CD8-positive, alpha-beta memory T cell (primary cell): ENCODE results near the gene KNDC1. TPM values are rescaled to one million over a fixed set of nuclear protein-coding genes. Genes with fewer than 3 reads are reported as not detected.

Experiments used
- CTCF ChIA-PET: fragments of 350-600 bp; sonication (Branson Sonifier 250); formaldehyde crosslinking; loops from one replicate; lab custom pipeline; 2021; ENCODE audit warnings: antibody characterized with exemption; lab: Charles Lee
- POLR2A ChIA-PET: fragments of 350-600 bp; sonication (Branson Sonifier 250); formaldehyde crosslinking; loops from one replicate; lab custom pipeline; 2021; ENCODE audit warnings: antibody characterized with exemption; lab: Charles Lee
- DNase-seq, 5 donors: peaks; one replicate each; pipeline versions ENCODE4 v3.0.0 to v3.0.0-alpha.2; 2020 to 2022; ENCODE audit warnings: mixed read lengths in 1 of 5
- H3K27ac ChIP-seq: one replicate; pipeline ENCODE4 v1.7.0; 2013; ENCODE audit warnings: low read depth, mild to moderate bottlenecking, low read length, moderate library complexity
- H3K27me3 ChIP-seq: 2 replicates; pipeline ENCODE4 v1.7.0; 2013; ENCODE audit warnings: low read length, mild to moderate bottlenecking; ENCODE audit not compliant: insufficient read depth, poor library complexity, severe bottlenecking
- H3K36me3 ChIP-seq: 2 replicates; pipeline ENCODE4 v1.7.0; 2013; ENCODE audit warnings: mild to moderate bottlenecking, low read length, moderate library complexity; ENCODE audit not compliant: insufficient read depth
- H3K4me1 ChIP-seq: 2 replicates; pipeline ENCODE4 v1.7.0; 2013; ENCODE audit warnings: mild to moderate bottlenecking, low read length, moderate library complexity; ENCODE audit not compliant: insufficient read depth
- H3K4me3 ChIP-seq: 2 replicates; pipeline ENCODE4 v1.7.0; 2013; ENCODE audit warnings: mild to moderate bottlenecking, low read length
- H3K9me3 ChIP-seq: 2 replicates; pipeline ENCODE4 v1.7.0; 2013; ENCODE audit warnings: mild to moderate bottlenecking, low read length
- H3K27ac Mint-ChIP-seq, 8 donors: one replicate each; pipeline ENCODE4 v1.8.0; 2020 to 2021; ENCODE audit warnings: mixed read lengths in 8 of 8, mild to moderate bottlenecking in 6 of 8, inconsistent platforms in 3 of 8, moderate library complexity in 3 of 8
- H3K27me3 Mint-ChIP-seq, 2 donors: one replicate each; pipeline ENCODE4 v1.8.0; 2020 to 2021; ENCODE audit warnings: mixed read lengths in 2 of 2, mild to moderate bottlenecking in 1 of 2, moderate library complexity in 1 of 2
- H3K36me3 Mint-ChIP-seq, 3 donors: one replicate each; pipeline ENCODE4 v1.8.0; 2020 to 2021; ENCODE audit warnings: mixed read lengths in 3 of 3, inconsistent platforms in 1 of 3, mild to moderate bottlenecking in 1 of 3
- H3K4me1 Mint-ChIP-seq, 3 donors: one replicate each; pipeline ENCODE4 v1.8.0; 2020 to 2021; ENCODE audit warnings: mixed read lengths in 3 of 3, inconsistent platforms in 1 of 3, mild to moderate bottlenecking in 1 of 3
- H3K4me3 Mint-ChIP-seq, 7 donors: one replicate each; pipeline ENCODE4 v1.8.0; 2020 to 2021; ENCODE audit warnings: mixed read lengths in 7 of 7, mild to moderate bottlenecking in 6 of 7, moderate library complexity in 4 of 7, inconsistent platforms in 2 of 7
- H3K9me3 Mint-ChIP-seq, 5 donors: one replicate each; pipeline ENCODE4 v1.8.0; 2020 to 2022; ENCODE audit warnings: mixed read lengths in 5 of 5, mild to moderate bottlenecking in 3 of 5, moderate library complexity in 2 of 5, inconsistent platforms in 1 of 5
- polyA plus RNA-seq: library from polyadenylated mRNA; unstranded; fragments of 300-500 nt; fragmentation: Illumina TruSeq; gene quantifications from one replicate; pipeline ENCODE4 v1.2.3, GENCODE V29; 2021
- total RNA-seq, 2 experiments: library from RNA; stranded (reverse); gene quantifications; one replicate each; pipeline ENCODE4 v1.2.3, GENCODE V29; 2021

KNDC1 gene
- total and polyA plus RNA-seq, 3 experiments from 2014 or later = 0.05 TPM; not detected in 2

DNA sequence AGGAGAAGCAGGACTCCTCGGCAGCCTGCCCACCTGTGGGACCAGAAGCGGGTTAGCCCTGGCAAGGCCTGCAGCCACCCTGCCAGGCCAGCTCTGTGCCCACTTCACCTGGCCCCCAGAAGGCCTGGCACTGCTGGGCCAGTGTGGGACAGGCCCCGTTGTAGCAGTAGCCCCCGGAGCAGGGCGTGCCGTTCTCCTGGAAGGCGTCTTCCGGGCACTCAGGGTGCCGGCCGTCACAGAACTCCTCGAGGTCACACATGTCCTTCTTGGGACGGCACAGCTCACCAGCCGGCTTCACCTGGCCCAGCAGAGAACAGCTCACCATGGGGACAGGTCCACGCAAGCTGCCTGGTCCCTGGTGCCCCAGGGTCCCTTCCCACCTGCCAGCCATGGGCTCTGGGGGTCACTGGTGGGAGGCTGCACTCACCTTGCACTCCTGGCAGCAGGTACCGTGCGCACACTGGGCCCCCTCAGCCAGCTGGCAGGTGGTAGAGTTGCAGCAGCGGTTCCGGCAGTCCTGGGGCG is 110.8 kb downstream of the KNDC1 start:
- H3K36me3 ChIP-seq = peaks cover 11% of the 10 kb centered on the region
- H3K27ac Mint-ChIP-seq = peak overlapping the region in 1 of 8 donors; percentile 60

DNA sequence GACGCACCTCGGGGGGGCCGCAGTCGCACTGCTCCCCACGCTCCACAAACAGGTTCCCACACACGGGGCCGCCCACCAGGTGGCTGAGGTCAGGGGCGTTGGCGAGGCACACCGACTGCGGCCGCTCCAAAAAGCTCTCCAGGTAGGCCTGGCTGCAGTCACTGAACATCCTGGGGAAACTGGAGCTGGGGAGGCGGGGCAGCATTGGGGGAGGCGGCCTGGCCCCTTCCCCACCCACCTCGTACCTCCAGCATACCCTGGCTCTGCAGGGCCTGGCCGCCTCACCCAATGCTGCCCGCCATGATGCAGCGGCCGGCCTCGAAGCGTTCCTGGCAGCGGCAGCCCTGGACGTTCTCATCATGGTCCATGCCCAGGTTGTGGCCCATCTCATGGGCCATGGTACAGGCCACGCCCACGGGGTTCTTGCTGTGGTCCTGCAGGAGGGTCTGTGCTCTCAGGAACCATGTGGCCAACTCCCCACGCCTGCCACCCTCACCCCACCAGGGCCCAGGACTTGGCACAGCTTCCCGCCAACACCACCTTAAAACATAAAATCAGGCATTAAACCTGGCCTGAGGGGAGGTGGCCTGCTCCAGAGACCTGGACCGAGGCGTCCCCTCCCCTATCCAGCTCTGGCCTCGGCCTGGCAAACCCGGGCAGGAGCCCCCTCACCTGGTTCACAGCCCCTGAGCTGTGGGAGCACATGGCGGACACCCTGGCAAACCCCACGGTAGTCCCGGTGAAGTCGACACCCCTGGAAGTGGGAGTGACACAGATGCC is 111.7 kb downstream of the KNDC1 start:
- Mint-ChIP-seq H3K9me3 (no peaks in the 10 kb centered on the region), H3K27me3 (no peaks in the 10 kb centered on the region), H3K36me3 (peaks cover 0 to 45% (median 0%) of the 10 kb centered on the region in 3 donors), H3K27ac (peak overlapping the region in 4 of 8 donors; percentile 8 to 43 (median 36)), H3K4me3 (no peak overlapping the region), H3K4me1 (peaks cover 0 to 19% (median 11%) of the 10 kb centered on the region in 3 donors)
- ChIA-PET CTCF (interaction anchor here (1.3 kb wide), 1 partner anchor 58 kb away, joined by 3 read pairs; no protein-coding TSS in a partner anchor), POLR2A (interaction anchor here (0.7 kb wide), 1 partner anchor 43 kb away, joined by 3 read pairs; no protein-coding TSS in a partner anchor)
- peaks cover 15% of the 10 kb centered on the region for H3K4me1 ChIP-seq
- no peaks in the 10 kb centered on the region for H3K9me3 ChIP-seq
- no peak overlapping the region for H3K27ac ChIP-seq
- H3K4me3 ChIP-seq = no peak overlapping the region
- H3K36me3 ChIP-seq = peaks cover 11% of the 10 kb centered on the region
- no peak for DNase-seq
- H3K27me3 ChIP-seq = no peaks in the 10 kb centered on the region

More for the DNA sequence above, 110.8 kb downstream of the KNDC1 start:
- Histone ChIP-seq H3K4me1 (peaks cover 11% of the 10 kb centered on the region), H3K27me3 (no peaks in the 10 kb centered on the region), H3K27ac (no peak overlapping the region), H3K9me3 (no peaks in the 10 kb centered on the region), H3K4me3 (no peak overlapping the region)
- no peak for DNase-seq
- H3K4me3 Mint-ChIP-seq = no peak overlapping the region
- peaks cover 0 to 44% (median 0%) of the 10 kb centered on the region in 3 donors for H3K36me3 Mint-ChIP-seq
- no peaks in the 10 kb centered on the region for H3K27me3 Mint-ChIP-seq
- H3K9me3 Mint-ChIP-seq = no peaks in the 10 kb centered on the region
- peaks cover 3 to 17% (median 9%) of the 10 kb centered on the region in 3 donors for H3K4me1 Mint-ChIP-seq
- ChIA-PET POLR2A (no interaction called here), CTCF (no interaction called here)

DNA sequence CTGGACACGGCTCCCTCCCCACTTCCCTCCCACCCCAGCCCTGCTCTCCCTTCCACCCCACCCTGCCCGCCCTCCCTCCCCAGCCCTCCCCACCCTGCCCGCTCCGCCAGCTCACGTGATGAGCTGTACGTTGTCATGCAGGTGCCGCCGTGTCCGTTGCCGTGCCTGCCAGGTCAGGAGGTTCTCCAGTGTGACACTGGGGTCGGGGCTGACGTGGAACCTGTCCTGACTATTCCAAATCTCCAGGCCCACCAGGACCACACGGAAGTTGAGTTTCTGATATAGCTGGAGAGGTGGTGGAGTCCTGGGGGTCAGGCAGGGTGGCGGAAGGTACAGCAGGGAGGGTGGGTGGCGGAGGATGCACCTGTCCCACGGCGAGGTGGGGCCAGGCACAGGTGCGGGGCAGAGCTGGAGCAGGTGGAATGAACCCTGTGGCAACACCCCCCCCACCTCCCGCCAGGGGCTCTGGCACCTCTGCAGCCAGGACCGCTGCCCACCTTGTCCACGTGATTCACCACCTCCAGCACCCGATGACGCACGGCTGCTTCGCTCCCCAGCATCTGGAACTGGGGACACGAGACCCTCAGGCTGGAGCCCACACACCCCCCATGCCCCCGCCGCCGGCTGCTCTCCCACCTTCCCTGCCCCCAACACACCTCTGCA is 112.4 kb downstream of the KNDC1 start:
- peaks cover 0 to 45% (median 0%) of the 10 kb centered on the region in 3 donors for H3K36me3 Mint-ChIP-seq

DNA sequence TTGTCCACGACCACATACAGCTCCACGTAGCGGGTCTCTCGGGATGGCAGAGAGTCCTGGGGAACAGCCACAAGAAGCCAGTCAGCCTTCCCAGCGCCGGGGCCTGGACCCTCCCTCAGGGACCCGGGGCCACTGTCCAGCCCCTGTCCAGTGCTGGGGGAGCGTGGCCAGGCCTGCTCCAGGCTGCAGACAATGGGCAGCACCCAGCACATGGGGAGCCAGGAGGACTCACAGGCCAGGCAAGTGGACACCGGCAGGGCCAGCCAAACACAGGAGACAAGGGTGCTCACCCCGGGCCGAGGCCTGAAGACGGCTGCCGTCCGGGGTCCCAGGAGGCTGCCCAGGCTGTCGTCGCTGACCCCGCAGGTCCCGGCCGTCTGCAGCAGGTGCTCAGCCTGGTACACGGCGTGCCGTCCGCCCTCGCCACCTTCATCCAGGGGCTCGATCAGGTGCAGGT is 113.0 kb downstream of the KNDC1 start:
- no peaks in the 10 kb centered on the region for H3K27me3 Mint-ChIP-seq
- H3K4me3 Mint-ChIP-seq = no peak overlapping the region
- Histone ChIP-seq H3K4me1 (peaks cover 27% of the 10 kb centered on the region), H3K27me3 (no peaks in the 10 kb centered on the region), H3K36me3 (peaks cover 11% of the 10 kb centered on the region), H3K4me3 (no peak overlapping the region), H3K27ac (no peak overlapping the region), H3K9me3 (no peaks in the 10 kb centered on the region)
- ChIA-PET CTCF (no interaction called here), POLR2A (no interaction called here)
- no peaks in the 10 kb centered on the region for H3K9me3 Mint-ChIP-seq
- no peak for DNase-seq
- peaks cover 0 to 43% (median 0%) of the 10 kb centered on the region in 3 donors for H3K36me3 Mint-ChIP-seq
- H3K4me1 Mint-ChIP-seq = peaks cover 6 to 29% (median 16%) of the 10 kb centered on the region in 3 donors
- H3K27ac Mint-ChIP-seq = peak overlapping the region in 1 of 8 donors; percentile 32

More for the DNA sequence above, 112.4 kb downstream of the KNDC1 start:
- Histone ChIP-seq H3K4me1 (peaks cover 22% of the 10 kb centered on the region), H3K9me3 (no peaks in the 10 kb centered on the region), H3K4me3 (no peak overlapping the region), H3K27ac (no peak overlapping the region), H3K27me3 (no peaks in the 10 kb centered on the region), H3K36me3 (peaks cover 11% of the 10 kb centered on the region)
- H3K27ac Mint-ChIP-seq = peak overlapping the region in 3 of 8 donors; percentile 29 to 64 (median 42)
- POLR2A ChIA-PET = interaction anchor here (0.7 kb wide), 1 partner anchor 42 kb away, joined by 3 read pairs; no protein-coding TSS in a partner anchor
- no peaks in the 10 kb centered on the region for H3K9me3 Mint-ChIP-seq
- peaks cover under 1 to 24% (median 11%) of the 10 kb centered on the region in 3 donors for H3K4me1 Mint-ChIP-seq
- DNase-seq = no peak
- CTCF ChIA-PET = interaction anchor here (1.3 kb wide), 1 partner anchor 57 kb away, joined by 3 read pairs; no protein-coding TSS in a partner anchor
- no peaks in the 10 kb centered on the region for H3K27me3 Mint-ChIP-seq
- peak overlapping the region in 1 of 7 donors; percentile 73 for H3K4me3 Mint-ChIP-seq

DNA sequence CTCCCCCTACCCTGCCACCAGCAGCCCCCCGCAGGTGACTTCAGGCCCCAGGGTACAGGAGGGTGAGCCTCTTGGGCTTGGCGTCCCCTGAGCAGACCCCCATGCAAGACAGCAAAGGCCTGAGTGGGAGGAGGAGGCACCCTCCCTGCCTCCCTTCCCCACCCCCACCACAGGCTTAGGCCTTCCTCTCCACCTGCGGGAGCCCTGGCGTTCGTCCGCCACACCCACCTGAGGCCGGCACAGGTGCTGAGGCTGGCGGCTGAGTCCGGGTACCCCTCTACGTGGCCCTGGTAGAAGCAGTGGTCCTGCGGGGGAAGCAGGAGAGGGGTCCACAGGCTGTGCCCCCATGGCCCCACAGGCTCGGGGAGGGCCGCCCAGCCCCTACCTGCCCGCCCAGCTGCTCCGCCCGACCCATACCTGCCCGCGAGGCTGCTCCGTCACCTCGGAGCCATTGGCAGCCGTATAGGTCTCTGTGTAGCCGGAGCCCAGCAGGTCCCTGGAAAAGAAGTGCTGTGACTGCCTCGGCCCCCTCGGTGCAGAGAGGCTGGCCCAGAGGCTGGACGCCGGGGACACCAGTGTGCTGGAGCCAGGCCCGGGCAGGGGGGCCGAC is 113.6 kb downstream of the KNDC1 start:
- peaks cover 11% of the 10 kb centered on the region for H3K36me3 ChIP-seq
- no peaks in the 10 kb centered on the region for H3K9me3 ChIP-seq
- Mint-ChIP-seq H3K4me1 (peaks cover 12 to 36% (median 22%) of the 10 kb centered on the region in 3 donors), H3K27ac (peak overlapping the region in 3 of 8 donors; percentile 32 to 87 (median 68)), H3K36me3 (peaks cover 0 to 42% (median 0%) of the 10 kb centered on the region in 3 donors), H3K4me3 (peak overlapping the region in 1 of 7 donors; percentile 34), H3K27me3 (no peaks in the 10 kb centered on the region), H3K9me3 (no peaks in the 10 kb centered on the region)
- no peak for DNase-seq
- H3K27ac ChIP-seq = no peak overlapping the region
- H3K4me3 ChIP-seq = no peak overlapping the region
- H3K27me3 ChIP-seq = no peaks in the 10 kb centered on the region
- POLR2A ChIA-PET = no interaction called here
- H3K4me1 ChIP-seq = peaks cover 34% of the 10 kb centered on the region
- CTCF ChIA-PET = interaction anchor here (2.1 kb wide), 1 partner anchor 10 kb away, joined by 10 read pairs; no protein-coding TSS in a partner anchor

DNA sequence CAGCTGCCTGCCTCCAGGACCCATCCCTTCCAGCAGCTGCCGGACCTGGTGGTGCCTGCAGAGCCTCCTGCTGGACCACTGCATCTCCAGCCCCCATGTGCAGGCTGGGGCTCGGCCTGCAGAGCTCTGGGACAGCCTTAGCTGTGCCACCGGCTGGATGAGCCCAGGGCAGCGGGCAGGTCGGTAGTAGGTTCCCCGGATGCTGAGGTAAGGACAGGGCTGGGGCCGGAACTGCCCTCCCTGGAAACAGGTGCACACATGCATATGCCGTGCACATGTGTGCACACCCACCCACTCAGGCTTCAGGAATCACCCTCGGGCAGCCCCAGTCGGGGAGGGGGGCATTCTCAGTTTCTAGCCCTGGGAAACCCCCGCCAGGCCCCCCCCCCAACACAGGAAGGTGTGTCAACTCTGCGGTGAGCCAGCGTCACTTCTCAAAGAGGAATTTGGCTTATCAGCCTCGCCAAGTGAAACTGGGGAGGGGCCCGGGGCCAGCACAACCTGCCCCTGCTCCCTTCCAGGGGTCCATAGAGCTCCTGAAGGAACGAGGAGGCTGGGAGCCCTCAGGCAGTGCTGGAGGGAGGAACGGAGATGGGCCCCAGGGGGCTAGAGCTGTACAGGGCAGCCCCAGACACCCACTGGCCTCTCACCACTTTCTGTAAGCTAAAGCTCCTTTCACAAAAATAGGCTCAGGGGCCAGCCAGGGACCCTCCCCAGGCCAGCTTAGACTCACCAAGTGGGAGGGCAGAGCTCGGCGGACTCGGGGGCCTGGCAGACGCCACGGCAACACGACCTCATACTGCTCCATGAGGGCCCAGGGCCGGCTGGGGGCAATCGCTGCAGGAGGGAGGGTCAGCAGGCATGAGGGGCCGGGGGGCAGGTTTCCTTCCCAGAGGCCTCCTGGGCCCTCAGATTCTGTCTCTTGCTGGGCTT is 115.0 kb downstream of the KNDC1 start:
- DNase-seq = peak; percentile 71 to 92 (median 80)
- peak overlapping the region; percentile 93 to 99 (median 96) for H3K27ac Mint-ChIP-seq
- ChIA-PET CTCF (interaction anchor here (0.8 to 3.5 kb wide), 9 partner anchors 8 to 131 kb away, joined by 3 to 17 read pairs (median 5); no protein-coding TSS in a partner anchor), POLR2A (interaction anchor here (1.0 to 1.5 kb wide), 3 partner anchors 11 to 115 kb away, joined by 3 to 8 read pairs (median 7); no protein-coding TSS in a partner anchor)
- H3K9me3 Mint-ChIP-seq = no peaks in the 10 kb centered on the region
- Histone ChIP-seq H3K27ac (peak overlapping the region; percentile 93), H3K36me3 (peaks cover 10% of the 10 kb centered on the region), H3K27me3 (no peaks in the 10 kb centered on the region), H3K4me3 (peak overlapping the region; percentile 88), H3K9me3 (no peaks in the 10 kb centered on the region), H3K4me1 (peaks cover 45% of the 10 kb centered on the region)
- peaks cover 0 to 35% (median 0%) of the 10 kb centered on the region in 3 donors for H3K36me3 Mint-ChIP-seq
- H3K27me3 Mint-ChIP-seq = no peaks in the 10 kb centered on the region
- H3K4me3 Mint-ChIP-seq = peak overlapping the region; percentile 88 to 97 (median 91)
- peaks cover 23 to 50% (median 34%) of the 10 kb centered on the region in 3 donors for H3K4me1 Mint-ChIP-seq
